HEK293T (cell line): ENCODE results near the gene IL1RL2.

Source experiments
- CTCF ChIA-PET: fragments of 350-600 bp; formaldehyde crosslinking; extraction: SDS; loops from one replicate; lab custom pipeline; 2021; ENCODE audit warnings: antibody characterized with exemption, inconsistent platforms; lab: Yijun Ruan, JAX
- POLR2A ChIA-PET: fragments of 350-600 bp; formaldehyde crosslinking; extraction: SDS; loops from one replicate; lab custom pipeline; 2020; ENCODE audit warnings: antibody characterized with exemption, inconsistent platforms; lab: Yijun Ruan, JAX
- DNase-seq: peaks from one replicate; pipeline ENCODE4 v3.0.0; 2012; ENCODE audit warnings: mixed read lengths; ENCODE audit errors: extremely low spot score
- ARNT ChIP-seq: fragments of 450-650 bp; IDR thresholded peaks from 2 replicates; pipeline ENCODE4 v1.6.1; 2017; ENCODE audit warnings: mild to moderate bottlenecking
- BHLHE40 ChIP-seq: fragments of 450-650 bp; IDR thresholded peaks from 2 replicates; pipeline ENCODE4 v1.6.1; 2016; ENCODE audit warnings: mild to moderate bottlenecking, moderate library complexity, borderline replicate concordance
- CTBP1 ChIP-seq: fragments of 450-650 bp; IDR thresholded peaks from 2 replicates; pipeline ENCODE4 v1.6.1; 2016; ENCODE audit warnings: borderline replicate concordance
- ELF4 ChIP-seq: fragments of 450-650 bp; IDR thresholded peaks from 2 replicates; pipeline ENCODE4 v1.6.1; 2017; ENCODE audit warnings: antibody characterized with exemption
- FOXA1 ChIP-seq: fragments of 450-650 bp; IDR thresholded peaks from 2 replicates; pipeline ENCODE4 v1.6.1; 2016; ENCODE audit warnings: mild to moderate bottlenecking
- FOXK2 ChIP-seq: fragments of 450-650 bp; IDR thresholded peaks from 2 replicates; pipeline ENCODE4 v1.6.1; 2016; ENCODE audit warnings: mild to moderate bottlenecking
- FOXM1 ChIP-seq: fragments of 450-650 bp; IDR thresholded peaks from 2 replicates; pipeline ENCODE4 v1.6.1; 2017; ENCODE audit warnings: mild to moderate bottlenecking, borderline replicate concordance
- HDGF ChIP-seq: fragments of 450-650 bp; IDR thresholded peaks from 2 replicates; pipeline ENCODE4 v1.6.1; 2017; ENCODE audit warnings: antibody characterized with exemption, borderline replicate concordance
- L3MBTL2 ChIP-seq: fragments of 450-650 bp; conservative IDR thresholded peaks from 2 replicates; pipeline ENCODE4 v1.6.1; 2016; ENCODE audit warnings: mild to moderate bottlenecking
- LEF1 ChIP-seq: fragments of 450-650 bp; IDR thresholded peaks from 2 replicates; pipeline ENCODE4 v1.6.1; 2017; ENCODE audit warnings: mild to moderate bottlenecking, borderline replicate concordance
- NFRKB ChIP-seq: fragments of 450-650 bp; IDR thresholded peaks from 2 replicates; pipeline ENCODE4 v1.6.1; 2016; ENCODE audit warnings: mild to moderate bottlenecking, moderate library complexity
- SP1 ChIP-seq: fragments of 450-650 bp; IDR thresholded peaks from 2 replicates; pipeline ENCODE4 v1.6.1; 2017
- SUZ12 ChIP-seq: fragments of 450-650 bp; IDR thresholded peaks from 2 replicates; pipeline ENCODE4 v1.6.1; 2016; ENCODE audit warnings: mild to moderate bottlenecking
- TARDBP ChIP-seq: fragments of 450-650 bp; IDR thresholded peaks from 2 replicates; pipeline ENCODE4 v1.6.1; 2016
- ZNF384 ChIP-seq: fragments of 450-650 bp; IDR thresholded peaks from 2 replicates; pipeline ENCODE4 v1.6.1; 2016
- TF ChIP-seq, protein P1 (sequence below): fragments of 450-650 bp; IDR thresholded peaks from 2 replicates; pipeline ENCODE4 v1.6.1; 2016

Gene IL1RL2

DNA sequence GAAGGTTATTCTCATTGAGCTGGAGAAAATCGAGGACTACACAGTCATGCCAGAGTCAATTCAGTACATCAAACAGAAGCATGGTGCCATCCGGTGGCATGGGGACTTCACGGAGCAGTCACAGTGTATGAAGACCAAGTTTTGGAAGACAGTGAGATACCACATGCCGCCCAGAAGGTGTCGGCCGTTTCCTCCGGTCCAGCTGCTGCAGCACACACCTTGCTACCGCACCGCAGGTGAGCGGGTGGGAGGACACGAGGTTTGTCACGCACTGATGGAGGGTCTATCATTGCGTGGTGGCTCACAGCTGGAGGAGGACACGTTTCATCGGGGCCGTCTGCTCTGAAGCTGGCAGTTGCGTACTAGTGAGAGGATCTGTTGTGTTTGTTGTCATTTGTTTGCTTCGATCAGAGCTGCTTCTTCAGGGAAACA is 48.2 kb downstream of the IL1RL2 start:
- ChIA-PET CTCF (interaction anchor here (0.7 to 0.9 kb wide), 3 partner anchors 9 to 215 kb away, joined by 3 to 8 read pairs (median 5); no protein-coding TSS in a partner anchor), POLR2A (no interaction called here)
- no peak for DNase-seq
- TF ChIP-seq ZNF384, result no peak
- no peak for TF ChIP-seq NFRKB
- no peak for TF ChIP-seq ELF4
- no peak for TF ChIP-seq SP1
- TF ChIP-seq LEF1, result no peak
- no peak for TF ChIP-seq HDGF
- no peak for TF ChIP-seq CTBP1
- TF ChIP-seq L3MBTL2, result no peak
- no peak for TF ChIP-seq BHLHE40
- TF ChIP-seq ARNT, result no peak
- TF ChIP-seq FOXK2, result no peak
- TF ChIP-seq FOXM1, result no peak
- TF ChIP-seq SUZ12, result no peak
- no peak for TF ChIP-seq TARDBP

DNA sequence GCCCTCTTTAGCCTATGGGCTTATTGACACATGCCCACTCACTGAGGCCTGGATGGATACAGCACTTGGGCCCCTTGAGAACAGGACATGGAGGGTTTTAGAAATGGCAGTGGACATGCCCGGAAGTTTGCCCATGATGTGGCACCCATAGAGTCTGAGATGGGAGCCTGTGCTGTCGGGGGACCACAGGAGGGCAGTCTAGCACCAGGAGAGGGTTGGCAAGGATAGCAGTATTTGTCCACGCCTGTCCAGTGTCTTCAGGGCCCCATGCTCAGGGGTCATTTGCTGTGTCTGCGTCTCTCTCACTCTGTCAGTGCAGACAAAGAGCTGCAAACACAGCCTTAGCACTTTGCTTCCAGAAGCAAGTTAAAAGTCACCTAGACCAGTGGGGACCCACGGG is 48.7 kb downstream of the IL1RL2 start:
- ChIA-PET CTCF (interaction anchor here (0.8 to 0.9 kb wide), 2 partner anchors 10 to 215 kb away, joined by 3 to 5 read pairs; no protein-coding TSS in a partner anchor), POLR2A (no interaction called here)
- no peak for DNase-seq
- TF ChIP-seq NFRKB, result no peak
- TF ChIP-seq LEF1, result no peak
- TF ChIP-seq FOXK2, result no peak
- no peak for TF ChIP-seq CTBP1
- no peak for TF ChIP-seq ELF4
- no peak for TF ChIP-seq FOXA1
- no peak for TF ChIP-seq SP1
- TF ChIP-seq, protein P1, sequence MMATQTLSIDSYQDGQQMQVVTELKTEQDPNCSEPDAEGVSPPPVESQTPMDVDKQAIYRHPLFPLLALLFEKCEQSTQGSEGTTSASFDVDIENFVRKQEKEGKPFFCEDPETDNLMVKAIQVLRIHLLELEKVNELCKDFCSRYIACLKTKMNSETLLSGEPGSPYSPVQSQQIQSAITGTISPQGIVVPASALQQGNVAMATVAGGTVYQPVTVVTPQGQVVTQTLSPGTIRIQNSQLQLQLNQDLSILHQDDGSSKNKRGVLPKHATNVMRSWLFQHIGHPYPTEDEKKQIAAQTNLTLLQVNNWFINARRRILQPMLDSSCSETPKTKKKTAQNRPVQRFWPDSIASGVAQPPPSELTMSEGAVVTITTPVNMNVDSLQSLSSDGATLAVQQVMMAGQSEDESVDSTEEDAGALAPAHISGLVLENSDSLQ, result no peak
- no peak for TF ChIP-seq L3MBTL2
- TF ChIP-seq ARNT, result no peak

DNA sequence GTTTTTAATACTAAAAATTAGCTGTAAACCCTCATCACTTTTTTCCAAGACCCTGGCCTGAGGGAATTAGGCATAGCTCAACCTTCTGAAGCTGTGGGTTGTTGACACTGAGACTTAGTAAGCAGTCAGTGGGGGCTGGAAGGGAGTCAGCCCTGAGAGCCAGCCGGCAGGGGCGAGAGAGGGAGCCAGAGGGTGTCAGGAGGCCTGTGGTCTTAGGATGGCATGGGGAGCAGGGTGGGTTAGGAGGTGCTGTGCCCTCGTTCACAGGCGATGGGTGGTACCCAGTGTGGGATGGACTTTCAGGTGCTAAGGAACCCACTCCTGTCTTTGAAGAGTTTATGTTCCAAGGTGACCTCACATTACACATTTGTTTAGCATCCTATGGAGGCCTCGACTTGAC is 49.3 kb downstream of the IL1RL2 start:
- CTCF ChIA-PET, result no interaction called here
- DNase-seq, result no peak
- no peak for TF ChIP-seq L3MBTL2
- no peak for TF ChIP-seq FOXK2
- TF ChIP-seq ARNT, result no peak
- no peak for TF ChIP-seq ZNF384
- TF ChIP-seq, protein P1, result no peak
- TF ChIP-seq FOXA1, result no peak
- TF ChIP-seq SUZ12, result no peak
- no peak for TF ChIP-seq BHLHE40
- no peak for TF ChIP-seq NFRKB
- TF ChIP-seq CTBP1, result no peak
- no peak for TF ChIP-seq FOXM1
- no peak for TF ChIP-seq HDGF
- TF ChIP-seq LEF1, result no peak
- TF ChIP-seq TARDBP, result no peak
- TF ChIP-seq SP1, result no peak
- TF ChIP-seq ELF4, result no peak
- POLR2A ChIA-PET, result no interaction called here

DNA sequence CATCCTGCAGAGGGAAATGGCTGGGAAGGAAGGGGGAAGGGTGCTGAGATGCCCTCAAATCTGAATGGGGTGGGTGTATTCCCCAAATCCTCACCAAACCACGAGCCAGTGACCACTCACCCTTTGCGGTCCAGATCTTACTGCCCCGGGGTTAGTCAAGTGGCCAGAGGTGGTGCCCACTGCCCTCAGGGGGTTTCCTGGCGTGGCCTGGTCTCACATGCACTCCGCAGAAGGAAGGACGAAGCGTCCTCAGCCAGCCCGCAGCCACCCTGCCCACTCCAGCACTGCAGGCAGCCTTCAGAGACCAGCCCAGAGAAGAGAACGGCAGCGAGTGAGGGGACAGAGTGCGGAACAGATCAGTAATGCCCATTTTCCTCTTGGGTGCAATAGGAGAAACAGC is 50.4 kb downstream of the IL1RL2 start:
- CTCF ChIA-PET, result no interaction called here
- POLR2A ChIA-PET, result no interaction called here
- no peak for DNase-seq
- TF ChIP-seq L3MBTL2 (no peak), FOXM1 (no peak), TARDBP (no peak), LEF1 (no peak), SP1 (no peak), BHLHE40 (no peak), ELF4 (no peak), FOXK2 (no peak), NFRKB (no peak)
- TF ChIP-seq, protein P1, result no peak

DNA sequence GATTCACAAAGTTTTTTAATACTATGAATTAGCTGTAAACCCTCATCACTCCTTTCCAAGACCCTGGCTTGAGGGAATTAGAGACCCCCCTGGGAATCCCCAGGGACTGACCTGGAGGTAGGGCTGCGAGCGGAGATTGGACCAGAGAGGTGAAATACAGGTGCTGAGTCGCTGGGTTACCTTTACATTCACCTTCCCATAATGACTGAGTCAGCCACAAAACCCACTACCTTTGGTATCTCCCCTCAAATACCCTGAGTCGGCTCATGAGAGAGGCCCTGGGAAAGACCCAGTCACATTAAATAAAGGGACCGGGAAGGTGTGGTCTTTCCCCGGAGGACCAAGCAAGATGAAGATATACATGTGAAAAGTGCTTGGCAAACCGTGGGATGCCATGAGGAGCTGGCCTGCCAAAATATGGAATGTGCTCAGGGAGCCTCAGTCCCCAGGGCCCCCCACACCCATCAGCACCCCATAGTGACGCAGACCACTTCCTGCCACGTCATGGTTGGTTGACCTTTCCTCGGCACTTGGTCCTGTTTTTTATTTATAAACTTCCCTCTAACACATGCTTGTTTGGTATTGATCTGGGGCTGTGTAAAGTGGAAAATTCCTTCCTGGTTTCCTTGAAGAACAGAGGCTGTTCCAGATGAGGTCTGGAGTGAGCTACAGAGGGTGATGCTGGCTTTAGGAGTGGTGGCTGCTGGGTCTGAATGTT is 51.4 kb downstream of the IL1RL2 start:
- ChIA-PET POLR2A (no interaction called here), CTCF (interaction anchor here (1.0 to 1.1 kb wide), 2 partner anchors 232 to 355 kb away, joined by 3 to 4 read pairs; no protein-coding TSS in a partner anchor)
- no peak for TF ChIP-seq LEF1
- TF ChIP-seq ZNF384, result no peak
- TF ChIP-seq ELF4, result no peak
- TF ChIP-seq HDGF, result no peak
- no peak for TF ChIP-seq SUZ12
- no peak for TF ChIP-seq FOXA1
- no peak for TF ChIP-seq FOXK2
- no peak for TF ChIP-seq CTBP1
- no peak for DNase-seq

DNA sequence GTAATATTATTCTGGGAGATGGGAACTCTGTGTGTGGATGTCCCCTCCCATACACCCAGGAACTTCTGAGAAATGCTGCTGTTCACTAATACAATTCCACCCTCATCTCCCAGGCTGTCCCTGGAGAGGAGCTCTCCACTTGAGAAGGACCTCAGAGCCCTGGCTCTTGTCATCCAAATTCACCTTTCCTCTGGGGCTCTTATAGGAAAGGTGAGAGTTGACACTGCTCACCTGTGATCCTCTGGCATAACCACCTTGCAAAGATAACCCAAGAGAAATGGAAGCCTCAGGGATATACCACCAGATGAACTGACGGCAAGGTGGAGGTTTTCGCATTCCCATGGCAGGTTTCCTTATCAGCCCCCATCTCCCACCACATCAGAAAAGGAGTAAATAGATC is 52.0 kb downstream of the IL1RL2 start:
- CTCF ChIA-PET, result interaction anchor here (1.0 to 2.4 kb wide), 3 partner anchors 218 to 356 kb away, joined by 3 to 31 read pairs (median 4); no protein-coding TSS in a partner anchor
- POLR2A ChIA-PET, result no interaction called here
- DNase-seq, result no peak
- TF ChIP-seq FOXA1, result no peak
- TF ChIP-seq ARNT, result no peak
- TF ChIP-seq FOXM1, result no peak
- TF ChIP-seq BHLHE40, result no peak
- TF ChIP-seq SP1, result no peak
- TF ChIP-seq LEF1, result no peak
- no peak for TF ChIP-seq SUZ12
- TF ChIP-seq HDGF, result no peak
- TF ChIP-seq ELF4, result no peak
- TF ChIP-seq NFRKB, result no peak
- TF ChIP-seq, protein P1, result no peak
- TF ChIP-seq ZNF384, result no peak
- TF ChIP-seq TARDBP, result no peak
- no peak for TF ChIP-seq FOXK2
- TF ChIP-seq CTBP1, result no peak
- no peak for TF ChIP-seq L3MBTL2
